Glutamatergic neuron (in vitro differentiated cells): Measurements from ENCODE around the gene MTMR6. TPM values are rescaled to one million over a fixed set of nuclear protein-coding genes. Genes with fewer than 3 reads are reported as not detected.

Source experiments
- DNase-seq: peaks from one replicate; pipeline ENCODE4 v3.0.0; 2022
- H3K27ac Mint-ChIP-seq: one replicate; pipeline ENCODE4 v1.8.0; 2020; ENCODE audit warnings: mild to moderate bottlenecking, mixed read lengths, inconsistent platforms; ENCODE audit not compliant: unreplicated experiment
- H3K27me3 Mint-ChIP-seq: one replicate; pipeline ENCODE4 v1.8.0; 2020; ENCODE audit warnings: mild to moderate bottlenecking, moderate library complexity, mixed read lengths, inconsistent platforms; ENCODE audit not compliant: unreplicated experiment
- H3K36me3 Mint-ChIP-seq: one replicate; pipeline ENCODE4 v1.8.0; 2020; ENCODE audit warnings: mild to moderate bottlenecking, mixed read lengths, inconsistent platforms; ENCODE audit not compliant: unreplicated experiment
- H3K4me1 Mint-ChIP-seq: one replicate; pipeline ENCODE4 v1.8.0; 2020; ENCODE audit warnings: mild to moderate bottlenecking, low read depth, mixed read lengths, inconsistent platforms; ENCODE audit not compliant: unreplicated experiment
- H3K4me3 Mint-ChIP-seq: one replicate; pipeline ENCODE4 v1.8.0; 2020; ENCODE audit warnings: mild to moderate bottlenecking, mixed read lengths, inconsistent platforms; ENCODE audit not compliant: unreplicated experiment
- H3K9me3 Mint-ChIP-seq: one replicate; pipeline ENCODE4 v1.8.0; 2020; ENCODE audit warnings: mild to moderate bottlenecking, moderate library complexity, mixed read lengths, inconsistent platforms; ENCODE audit not compliant: unreplicated experiment
- CTCF ChIP-seq: fragments of 200-600 bp; sonication (generic); IDR thresholded peaks from one replicate; pipeline ENCODE4 v1.5.0; 2021; ENCODE audit not compliant: partially characterized antibody, unreplicated experiment
- long read RNA-seq: library from polyadenylated mRNA; unstranded; transcript quantifications from one replicate; pipeline ENCODE4 v2.0.0, GENCODE V29; 2020; ENCODE audit not compliant: unreplicated experiment
- total RNA-seq: library from RNA; stranded (reverse); fragmentation: NEBNext Ultra II Directional; extraction: Animal tissue kit (Norgen Biotek cat#: 25700); gene quantifications from one replicate; pipeline ENCODE4 v1.2.1, GENCODE V29; 2021; ENCODE audit not compliant: unreplicated experiment

MTMR6 gene
- 95.3 TPM for total RNA-seq
- long read RNA-seq, full-length matches to known transcripts, result 14 of 51 reads
- long read RNA-seq, partial matches to known transcripts, result 29 of 51 reads
- long read RNA-seq, other reads (novel, unspliced or antisense), result 8 of 51 reads

GRCh38 chr13:25286969-25287961, at the start of gene MTMR6:
TSS of gene MTMR6 (minus strand) at chr13:25287488. CDS start at chr13:25287247, 241 bp downstream.
- no peaks in the 10 kb centered on the region for H3K36me3 Mint-ChIP-seq
- peak; percentile 100 for TF ChIP-seq CTCF
- H3K4me1 Mint-ChIP-seq, result peaks cover 46% of the 10 kb centered on the region
- H3K27me3 Mint-ChIP-seq, result peaks cover 27% of the 10 kb centered on the region
- peaks cover 21% of the 10 kb centered on the region for H3K9me3 Mint-ChIP-seq
- peak; percentile 100 for DNase-seq
- H3K4me3 Mint-ChIP-seq, result peak within 1 kb of the TSS; percentile 96
- H3K27ac Mint-ChIP-seq, result peak within 1 kb of the TSS; percentile 98

GRCh38 chr13:25335856-25336255, 48.6 kb upstream of the MTMR6 start:
- Mint-ChIP-seq H3K9me3 (no peaks in the 10 kb centered on the region), H3K27ac (no peak overlapping the region), H3K36me3 (no peaks in the 10 kb centered on the region), H3K4me1 (no peaks in the 10 kb centered on the region), H3K4me3 (no peak overlapping the region), H3K27me3 (no peaks in the 10 kb centered on the region)
- no peak for DNase-seq
- TF ChIP-seq CTCF, result no peak

GRCh38 chr13:25330541-25330940, 43.3 kb upstream of the MTMR6 start:
- no peaks in the 10 kb centered on the region for H3K36me3 Mint-ChIP-seq
- H3K4me3 Mint-ChIP-seq, result no peak overlapping the region
- H3K9me3 Mint-ChIP-seq, result no peaks in the 10 kb centered on the region
- H3K27me3 Mint-ChIP-seq, result no peaks in the 10 kb centered on the region
- no peaks in the 10 kb centered on the region for H3K4me1 Mint-ChIP-seq
- no peak for TF ChIP-seq CTCF
- no peak for DNase-seq
- H3K27ac Mint-ChIP-seq, result no peak overlapping the region

- no peak overlapping the region for H3K4me3 Mint-ChIP-seq
- no peak for TF ChIP-seq CTCF
- H3K4me1 Mint-ChIP-seq, result no peaks in the 10 kb centered on the region
- no peak overlapping the region for H3K27ac Mint-ChIP-seq
- no peaks in the 10 kb centered on the region for H3K36me3 Mint-ChIP-seq
- H3K27me3 Mint-ChIP-seq, result no peaks in the 10 kb centered on the region
- H3K9me3 Mint-ChIP-seq, result no peaks in the 10 kb centered on the region
- DNase-seq, result no peak
Observed at GRCh38 chr13:25329706-25330105, 42.4 kb upstream of the MTMR6 start.

GRCh38 chr13:25324100-25324499, 36.8 kb upstream of the MTMR6 start:
- H3K9me3 Mint-ChIP-seq, result no peaks in the 10 kb centered on the region
- TF ChIP-seq CTCF, result no peak
- no peak overlapping the region for H3K4me3 Mint-ChIP-seq
- H3K27me3 Mint-ChIP-seq, result no peaks in the 10 kb centered on the region
- H3K4me1 Mint-ChIP-seq, result peaks cover 7% of the 10 kb centered on the region
- no peak for DNase-seq
- peak overlapping the region; percentile 0 for H3K27ac Mint-ChIP-seq
- no peaks in the 10 kb centered on the region for H3K36me3 Mint-ChIP-seq
